GM21723 (cell line): ENCODE measurements around the gene CACNA2D3.

Experiments
- ATAC-seq: cut with Tn5 transposase; IDR thresholded peaks from one replicate; pipeline ENCODE4 v1.9.1; 2021; ENCODE audit warnings: mild to moderate bottlenecking, moderate library complexity; ENCODE audit not compliant: unreplicated experiment

CACNA2D3 gene

DNA sequence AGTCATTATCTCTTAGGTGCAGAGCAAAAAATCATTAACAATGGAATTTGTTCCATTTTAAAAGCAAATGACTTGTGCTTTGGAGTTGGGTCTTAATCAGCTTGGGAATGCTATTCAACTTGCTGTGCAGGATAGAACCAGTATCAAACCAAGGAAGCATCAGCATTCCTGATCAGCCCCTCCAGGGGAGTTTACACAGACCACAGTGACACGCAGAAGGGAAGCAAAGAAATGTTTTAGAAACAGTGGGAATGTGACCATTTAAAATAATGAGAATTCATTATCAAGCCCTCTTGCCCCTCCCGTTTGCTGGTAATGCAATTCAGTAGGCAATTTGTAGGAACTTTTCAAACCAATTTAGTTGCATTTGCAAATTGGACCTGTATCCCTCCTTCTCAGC lies 650.4 kb downstream of the CACNA2D3 start:
- no peak for ATAC-seq

DNA sequence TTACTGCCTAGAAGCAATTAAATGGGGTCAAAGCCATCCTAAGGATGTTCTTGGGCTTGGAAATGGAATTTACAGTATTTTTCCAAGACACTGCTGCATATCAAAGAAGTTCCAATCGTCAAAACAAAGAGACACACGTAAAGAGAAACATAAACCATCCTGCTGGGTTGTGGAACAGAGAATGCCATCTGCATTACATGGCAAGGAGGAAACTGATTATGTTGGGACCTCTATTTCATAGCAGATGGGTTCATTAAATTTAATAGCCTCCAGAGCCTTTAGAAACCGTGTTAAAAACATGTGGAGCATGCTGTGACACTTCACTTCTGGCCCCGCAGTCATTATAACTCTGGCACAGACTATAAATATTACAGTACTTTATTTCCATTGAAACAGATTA lies 650.9 kb downstream of the CACNA2D3 start:
- ATAC-seq, result no peak

DNA sequence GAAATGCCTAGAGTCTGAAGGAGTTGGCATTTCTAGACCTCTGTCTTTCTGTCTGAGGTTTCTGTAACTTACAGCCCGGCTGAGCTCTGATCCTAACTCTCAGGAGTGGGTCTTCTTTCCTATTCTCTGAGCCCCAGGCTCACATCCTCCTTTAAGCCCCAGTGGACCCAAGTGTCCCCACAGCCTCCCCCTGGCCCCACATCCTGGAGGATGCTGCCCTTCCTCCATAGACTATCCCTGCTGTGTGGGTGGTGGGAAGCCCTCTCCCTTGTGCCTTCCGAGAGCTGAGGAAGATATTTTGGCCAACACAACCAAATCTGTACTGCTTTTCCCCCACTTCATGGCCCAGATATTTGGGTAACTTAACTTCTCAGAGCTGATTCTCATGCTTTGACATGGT lies 654.2 kb downstream of the CACNA2D3 start:
- no peak for ATAC-seq

- ATAC-seq, result no peak
Measured at GRCh38 chr3:54777141-54777540, 654.8 kb downstream of the CACNA2D3 start.

GRCh38 chr3:54780336-54780735 lies 658.0 kb downstream of the CACNA2D3 start:
- ATAC-seq, result no peak

DNA sequence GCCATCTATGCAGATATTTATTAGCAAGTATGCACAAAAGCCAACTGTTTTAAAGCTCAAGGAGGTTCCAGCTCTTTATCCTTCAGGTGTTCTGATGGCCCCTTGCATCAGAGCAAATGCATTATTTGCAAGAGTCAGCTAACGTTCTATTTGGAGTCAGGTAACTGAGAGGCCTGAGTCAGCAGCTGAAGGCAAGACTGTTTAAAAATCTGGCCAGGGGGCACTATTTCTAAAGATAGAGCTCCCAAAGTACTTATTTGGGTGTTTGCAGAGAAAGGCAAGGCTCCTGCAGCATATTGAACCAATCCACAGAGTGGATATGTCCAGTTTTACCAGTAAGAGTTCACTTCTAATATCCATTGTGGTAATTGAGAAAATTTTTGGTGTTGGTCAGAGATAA lies 659.4 kb downstream of the CACNA2D3 start:
- ATAC-seq, result no peak

DNA sequence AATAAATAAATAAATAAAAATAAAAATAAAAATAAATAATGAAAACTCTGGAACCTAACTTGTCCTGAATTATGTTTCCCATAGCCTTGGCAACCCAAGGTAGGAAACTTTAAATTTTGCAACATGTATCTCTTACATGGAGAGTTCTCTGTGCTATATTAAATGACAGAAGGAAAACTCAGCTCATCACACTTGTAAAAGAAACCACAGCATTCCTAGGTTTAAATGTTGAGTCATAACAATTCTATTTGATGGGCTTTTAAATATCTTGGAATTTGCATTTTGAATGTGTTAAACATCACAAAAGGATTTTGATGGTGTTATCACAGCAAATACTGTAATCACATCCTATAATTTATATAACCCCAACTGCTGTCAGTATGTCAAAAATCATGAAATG lies 661.3 kb downstream of the CACNA2D3 start:
- no peak for ATAC-seq

GRCh38 chr3:54784021-54784420 lies 661.7 kb downstream of the CACNA2D3 start:
- ATAC-seq, result no peak

- no peak for ATAC-seq
Measured at GRCh38 chr3:54785976-54786375, 663.6 kb downstream of the CACNA2D3 start.

DNA sequence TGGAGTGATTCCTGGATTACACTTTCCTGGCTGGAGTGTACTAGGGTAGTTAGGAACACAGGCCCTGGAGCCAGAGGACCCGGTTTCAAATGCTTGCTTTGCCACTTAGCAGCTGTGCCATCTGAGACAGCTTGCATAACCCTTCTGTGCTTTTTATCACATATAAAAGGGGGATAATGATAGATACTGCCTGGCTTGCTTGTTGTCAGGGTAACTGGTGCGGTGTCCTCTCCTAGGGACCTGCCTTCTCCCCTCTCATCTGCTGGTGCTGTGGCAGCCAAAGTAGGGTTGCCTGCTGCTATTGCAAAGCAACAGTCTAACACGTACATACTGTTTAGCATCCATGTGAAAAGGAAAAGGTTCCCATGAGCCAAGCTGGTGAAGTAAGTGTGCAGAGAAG lies 667.7 kb downstream of the CACNA2D3 start:
- no peak for ATAC-seq

DNA sequence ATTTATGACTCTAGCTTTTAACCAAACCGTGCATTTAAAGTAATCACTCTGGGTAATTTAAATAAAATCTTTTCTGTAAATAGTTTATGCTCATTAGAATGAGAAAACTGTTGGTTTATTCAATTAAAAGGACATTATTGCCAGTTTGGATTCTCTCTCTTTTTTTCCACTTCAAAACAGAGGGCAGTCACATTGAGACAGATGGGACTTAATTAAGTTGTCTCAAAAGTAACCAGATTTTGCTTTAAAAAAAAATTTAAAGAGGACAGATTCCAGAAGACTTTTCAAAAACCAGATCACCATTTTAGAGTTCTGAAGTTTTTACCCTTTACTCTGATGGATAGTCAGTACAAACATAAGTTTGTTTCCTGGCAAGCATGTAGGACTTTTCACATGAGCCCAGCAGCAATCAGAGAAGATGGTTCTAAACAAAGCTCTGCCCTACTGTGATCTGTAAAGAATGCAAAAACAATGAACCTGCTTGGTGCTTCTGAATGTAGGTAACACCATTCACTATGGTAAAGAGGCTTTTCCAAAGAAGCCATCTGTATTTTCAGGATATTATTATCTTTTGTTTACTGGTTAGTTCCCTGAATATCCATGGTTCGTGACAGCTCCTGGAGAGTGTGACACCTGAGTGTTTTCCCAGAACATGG lies 669.3 kb downstream of the CACNA2D3 start:
- ATAC-seq, result no peak

GRCh38 chr3:54792584-54792983 lies 670.2 kb downstream of the CACNA2D3 start:
- no peak for ATAC-seq

DNA sequence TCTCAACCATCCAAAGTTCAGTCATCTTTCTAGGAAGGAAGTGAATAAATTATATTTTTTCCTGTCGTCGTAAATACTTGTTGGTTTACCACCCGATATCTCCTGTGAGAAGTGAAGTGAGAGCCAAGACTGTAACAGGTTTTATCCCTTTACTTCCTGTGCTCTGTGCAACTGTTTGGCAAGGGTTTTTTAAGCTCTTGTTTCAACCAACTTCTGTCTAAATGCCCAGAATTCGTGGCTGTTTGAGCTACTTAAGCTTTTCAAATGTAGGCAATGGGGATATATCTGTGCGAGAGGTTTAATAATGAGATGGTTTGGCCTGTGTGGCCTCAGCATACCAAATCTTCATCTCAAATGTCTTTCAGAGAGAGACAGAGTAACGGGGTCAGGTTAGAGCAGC lies 670.8 kb downstream of the CACNA2D3 start:
- ATAC-seq, result no peak

DNA sequence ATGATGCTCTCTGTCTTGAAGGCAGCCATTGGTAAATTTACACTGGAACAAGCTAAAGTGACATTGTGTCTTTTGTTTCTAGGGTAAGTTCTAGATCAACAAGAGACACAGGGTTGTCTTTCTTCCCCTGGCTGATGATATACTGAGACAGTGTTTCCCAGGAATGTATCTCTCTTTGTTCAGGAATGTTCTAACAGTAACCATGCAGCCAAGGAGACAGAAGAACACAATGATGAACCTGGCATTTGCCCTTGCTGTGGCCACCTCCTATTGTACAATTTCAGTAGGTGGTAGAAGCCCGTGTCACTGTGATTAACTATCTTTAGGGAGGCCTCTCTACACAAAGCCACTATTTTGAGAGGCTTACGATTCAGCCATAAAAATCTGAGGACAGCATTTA lies 674.8 kb downstream of the CACNA2D3 start:
- no peak for ATAC-seq

DNA sequence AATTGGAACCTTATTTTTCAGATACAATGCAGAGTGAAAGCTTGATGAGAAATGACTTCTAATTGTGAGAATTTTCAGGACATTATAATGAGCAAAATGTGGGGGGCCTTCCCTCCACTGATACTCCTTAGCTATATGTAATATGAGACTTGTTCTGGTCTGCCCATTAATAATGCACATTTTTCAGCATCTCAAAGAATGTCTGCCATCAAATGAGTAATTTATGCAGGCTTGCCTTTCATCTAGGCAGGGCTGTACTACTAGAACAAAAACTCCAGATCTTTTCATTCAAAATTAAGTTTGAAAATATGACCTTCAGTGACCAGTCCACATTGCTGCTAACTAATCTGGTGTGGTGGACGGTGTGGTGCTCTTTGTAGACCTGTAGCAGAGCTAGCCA lies 678.1 kb downstream of the CACNA2D3 start:
- ATAC-seq, result no peak

DNA sequence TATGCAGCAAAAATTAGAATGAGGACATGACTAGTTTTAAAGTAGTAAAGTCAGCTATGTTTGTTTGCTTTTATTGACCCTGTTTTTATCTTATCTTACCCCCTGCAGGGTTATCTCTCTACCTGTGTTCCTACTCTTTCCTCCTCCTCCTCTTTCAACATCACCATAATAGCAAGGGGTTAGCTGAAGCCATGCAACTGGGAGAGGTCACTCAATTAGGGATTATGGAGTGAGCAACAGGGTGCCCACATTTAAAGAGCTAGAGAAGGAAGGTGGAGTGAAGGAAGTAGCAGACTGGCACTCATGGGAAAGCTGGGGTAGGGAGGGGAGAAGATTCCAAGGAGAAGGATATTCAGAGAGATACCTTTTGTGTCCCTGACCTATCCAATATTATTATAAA lies 679.6 kb downstream of the CACNA2D3 start:
- ATAC-seq, result no peak

- no peak for ATAC-seq
Measured at GRCh38 chr3:54810401-54810800, 688.0 kb downstream of the CACNA2D3 start.

- no peak for ATAC-seq
Measured at GRCh38 chr3:54814224-54814623, 691.9 kb downstream of the CACNA2D3 start.

GRCh38 chr3:54817628-54818027 lies 695.3 kb downstream of the CACNA2D3 start:
- ATAC-seq, result no peak

DNA sequence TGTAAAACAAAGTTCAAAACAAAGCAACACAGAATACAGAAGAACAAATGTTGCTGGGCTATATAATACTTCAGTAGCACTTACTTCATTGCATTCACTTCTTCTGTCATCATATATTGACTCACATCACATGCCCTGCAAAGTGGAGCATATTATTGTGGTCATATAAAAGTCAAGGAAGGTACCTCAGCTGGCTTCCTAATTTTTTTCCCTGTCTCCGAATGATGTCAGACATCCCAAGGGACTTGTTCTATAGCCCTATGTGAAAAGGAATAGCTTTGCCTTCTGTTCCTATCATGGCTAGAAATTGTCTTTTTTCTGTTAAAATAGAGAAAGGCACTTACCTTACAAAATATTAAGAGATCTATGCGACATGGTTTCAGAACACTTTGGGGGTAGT lies 696.1 kb downstream of the CACNA2D3 start:
- ATAC-seq, result no peak

GRCh38 chr3:54818942-54819341 lies 696.6 kb downstream of the CACNA2D3 start:
- no peak for ATAC-seq

DNA sequence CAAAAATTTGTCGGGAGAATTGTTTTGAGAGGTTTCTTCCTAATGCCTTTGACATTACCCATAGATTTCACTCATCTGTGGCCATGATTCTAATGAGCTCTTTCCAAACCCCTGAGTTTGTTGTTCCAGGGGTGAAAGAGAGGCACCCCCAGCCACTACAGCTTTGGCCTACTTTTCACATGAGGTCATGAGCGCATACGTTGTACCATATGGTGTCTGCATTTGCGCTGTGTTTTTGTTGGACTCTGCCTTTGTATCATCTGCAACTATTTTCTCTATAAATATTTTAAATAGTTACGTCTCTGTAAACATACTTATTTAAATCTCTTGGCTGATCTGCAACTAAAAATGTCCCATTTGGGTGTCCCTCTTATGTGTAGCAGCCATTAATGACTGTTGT lies 697.6 kb downstream of the CACNA2D3 start:
- no peak for ATAC-seq

- no peak for ATAC-seq
Measured at GRCh38 chr3:54822206-54822605, 699.9 kb downstream of the CACNA2D3 start.
